GM04504 (cell line): ENCODE data around the gene CLTA.
"Not testable (repeated sequence)": the region's sequence is repeated elsewhere in the genome, so short reads cannot be mapped to it uniquely, and the experiment has no call there.

Experiments
- DNase-seq: peaks from one replicate; pipeline ENCODE4 v3.0.0-alpha.2; 2012; ENCODE audit warnings: low read depth

Gene CLTA

GRCh38 chr9:36189976-36190375 is 745 bp upstream of the CLTA start:
- DNase-seq, result no peak

- no peak for DNase-seq
Measured at GRCh38 chr9:36191290-36191645, 547 bp downstream of the CLTA start.

- DNase-seq, result no peak
Measured at GRCh38 chr9:36191686-36192085, 965 bp downstream of the CLTA start.

GRCh38 chr9:36192196-36192595 is 1.5 kb downstream of the CLTA start:
- DNase-seq, result no peak

- DNase-seq, result no peak
Measured at GRCh38 chr9:36193023-36193422, 2.3 kb downstream of the CLTA start.

- DNase-seq, result no peak
Measured at GRCh38 chr9:36194326-36195000, 3.7 kb downstream of the CLTA start.

- no peak for DNase-seq
Measured at GRCh38 chr9:36204906-36205547, 14.3 kb downstream of the CLTA start.

GRCh38 chr9:36207016-36207415 is 16.3 kb downstream of the CLTA start:
- DNase-seq, result no peak

GRCh38 chr9:36207546-36208012 is 16.9 kb downstream of the CLTA start:
- DNase-seq, result no peak

- no peak for DNase-seq
Measured at GRCh38 chr9:36208521-36209253, 18.0 kb downstream of the CLTA start.

GRCh38 chr9:36210722-36211121 is 20.0 kb downstream of the CLTA start:
- DNase-seq, result no peak

GRCh38 chr9:36211510-36211909 is 20.8 kb downstream of the CLTA start:
- no peak for DNase-seq

GRCh38 chr9:36213387-36213786 is 22.7 kb downstream of the CLTA start:
- no peak for DNase-seq

- DNase-seq, result no peak
Measured at GRCh38 chr9:36213989-36214388, 23.3 kb downstream of the CLTA start.

GRCh38 chr9:36214571-36214970 is 23.9 kb downstream of the CLTA start:
- DNase-seq, result no peak

- no peak for DNase-seq
Measured at GRCh38 chr9:36217256-36217968, 26.7 kb downstream of the CLTA start.

GRCh38 chr9:36218011-36218410 is 27.3 kb downstream of the CLTA start:
- no peak for DNase-seq

GRCh38 chr9:36218411-36218901 is 27.7 kb downstream of the CLTA start:
- no peak for DNase-seq

GRCh38 chr9:36221667-36222066 is 30.9 kb downstream of the CLTA start:
- no peak for DNase-seq

GRCh38 chr9:36222449-36222848 is 31.7 kb downstream of the CLTA start:
- DNase-seq, result no peak

- DNase-seq, result no peak
Measured at GRCh38 chr9:36237230-36237629, 46.5 kb downstream of the CLTA start.

GRCh38 chr9:36239205-36239604 is 48.5 kb downstream of the CLTA start:
- DNase-seq, result not testable (repeated sequence)
